ENCODE data around the gene FAM110A. TPM values are rescaled to one million over a fixed set of nuclear protein-coding genes. Genes with fewer than 3 reads are reported as not detected.

Gene FAM110A
- total and polyA plus RNA-seq, 2 experiments from 2014 or later, result 30.2 to 34.4 TPM

DNA sequence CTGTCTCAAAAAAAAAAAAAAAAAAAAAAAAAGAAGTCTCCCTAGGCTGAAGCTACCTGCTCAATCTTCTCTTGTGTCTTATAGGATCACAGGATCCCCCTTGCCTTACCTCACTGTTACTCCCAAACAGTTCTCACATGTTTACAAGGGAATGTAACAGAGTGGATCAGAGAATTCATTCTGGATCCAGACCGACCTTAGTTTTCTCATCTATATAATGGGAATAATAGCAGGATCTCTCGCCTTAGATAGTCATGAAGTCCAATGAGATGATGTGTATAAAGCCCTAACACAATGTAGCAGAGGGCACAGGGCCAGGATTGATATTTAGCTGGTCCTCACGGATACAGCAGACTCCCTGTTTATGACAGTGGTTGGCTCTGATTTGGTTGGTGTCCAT lies 2.3 kb upstream of the FAM110A start:
- Histone ChIP-seq H3K27me3 (no peaks in the 10 kb centered on the region), H3K4me3 (no peak overlapping the region), H3K9me3 (ENCODE audit: low read depth) (no peaks in the 10 kb centered on the region), H3K36me3 (no peaks in the 10 kb centered on the region), H3K4me1 (ENCODE audit: low read depth) (peaks cover 34% of the 10 kb centered on the region), H3K27ac (no peak overlapping the region)
- TF ChIP-seq, protein P1, sequence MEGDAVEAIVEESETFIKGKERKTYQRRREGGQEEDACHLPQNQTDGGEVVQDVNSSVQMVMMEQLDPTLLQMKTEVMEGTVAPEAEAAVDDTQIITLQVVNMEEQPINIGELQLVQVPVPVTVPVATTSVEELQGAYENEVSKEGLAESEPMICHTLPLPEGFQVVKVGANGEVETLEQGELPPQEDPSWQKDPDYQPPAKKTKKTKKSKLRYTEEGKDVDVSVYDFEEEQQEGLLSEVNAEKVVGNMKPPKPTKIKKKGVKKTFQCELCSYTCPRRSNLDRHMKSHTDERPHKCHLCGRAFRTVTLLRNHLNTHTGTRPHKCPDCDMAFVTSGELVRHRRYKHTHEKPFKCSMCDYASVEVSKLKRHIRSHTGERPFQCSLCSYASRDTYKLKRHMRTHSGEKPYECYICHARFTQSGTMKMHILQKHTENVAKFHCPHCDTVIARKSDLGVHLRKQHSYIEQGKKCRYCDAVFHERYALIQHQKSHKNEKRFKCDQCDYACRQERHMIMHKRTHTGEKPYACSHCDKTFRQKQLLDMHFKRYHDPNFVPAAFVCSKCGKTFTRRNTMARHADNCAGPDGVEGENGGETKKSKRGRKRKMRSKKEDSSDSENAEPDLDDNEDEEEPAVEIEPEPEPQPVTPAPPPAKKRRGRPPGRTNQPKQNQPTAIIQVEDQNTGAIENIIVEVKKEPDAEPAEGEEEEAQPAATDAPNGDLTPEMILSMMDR (IDR thresholded peaks at IDR 0.05; ENCODE audit: low read depth, low read length), result no peak
- DNase-seq (ENCODE audit: low read depth in 1 of 2, low spot score in 1 of 2), result no peak

DNA sequence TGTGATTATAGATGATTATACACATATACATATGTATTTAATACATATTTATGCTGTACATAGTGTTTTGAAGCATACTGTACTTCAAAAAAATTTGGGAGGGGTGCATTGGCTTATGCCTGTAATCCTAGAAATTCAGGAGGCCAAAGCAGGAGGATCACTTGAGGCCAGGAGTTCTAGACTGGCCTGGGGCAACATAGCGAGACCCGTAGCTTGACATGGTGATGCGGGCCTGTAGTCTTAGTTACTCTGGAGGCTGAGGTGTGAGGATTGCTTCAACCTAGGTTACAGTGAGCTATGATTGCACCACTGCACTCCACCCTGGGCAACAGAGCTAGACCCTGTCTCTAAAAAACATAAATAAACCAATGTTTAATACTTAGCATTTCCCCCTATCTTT lies 1.6 kb upstream of the FAM110A start:
- no peaks in the 10 kb centered on the region for H3K9me3 ChIP-seq (ENCODE audit: low read depth)
- peaks cover 34% of the 10 kb centered on the region for H3K4me1 ChIP-seq (ENCODE audit: low read depth)
- H3K4me3 ChIP-seq, result no peak overlapping the region
- no peaks in the 10 kb centered on the region for H3K27me3 ChIP-seq
- DNase-seq (ENCODE audit: low read depth in 1 of 2, low spot score in 1 of 2), result no peak
- H3K27ac ChIP-seq, result no peak overlapping the region
- H3K36me3 ChIP-seq, result no peaks in the 10 kb centered on the region
- TF ChIP-seq, protein P1 (IDR thresholded peaks at IDR 0.05; ENCODE audit: low read depth, low read length), result no peak

DNA sequence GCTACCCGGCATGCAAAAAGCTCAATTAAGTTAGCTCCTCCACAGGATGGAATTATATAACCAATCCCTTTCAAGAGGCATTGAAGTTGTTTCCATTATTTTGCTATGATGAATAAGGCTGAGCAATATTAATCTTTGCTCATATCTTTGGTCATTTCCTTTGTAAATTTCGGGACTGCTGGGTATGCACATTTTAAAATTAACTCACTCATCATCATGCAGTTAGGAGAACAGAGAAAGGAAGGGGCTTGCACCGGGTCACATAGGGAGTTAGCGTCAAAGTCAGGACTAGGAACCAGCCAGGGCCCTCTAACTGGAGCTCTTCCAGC lies 430 bp upstream of the FAM110A start:
- no peaks in the 10 kb centered on the region for H3K27me3 ChIP-seq
- H3K36me3 ChIP-seq, result no peaks in the 10 kb centered on the region
- no peak overlapping the region for H3K4me3 ChIP-seq
- no peak for DNase-seq (ENCODE audit: low read depth in 1 of 2, low spot score in 1 of 2)
- H3K27ac ChIP-seq, result no peak overlapping the region
- no peaks in the 10 kb centered on the region for H3K9me3 ChIP-seq (ENCODE audit: low read depth)
- peaks cover 34% of the 10 kb centered on the region for H3K4me1 ChIP-seq (ENCODE audit: low read depth)
- TF ChIP-seq, protein P1 (IDR thresholded peaks at IDR 0.05; ENCODE audit: low read depth, low read length), result no peak

DNA sequence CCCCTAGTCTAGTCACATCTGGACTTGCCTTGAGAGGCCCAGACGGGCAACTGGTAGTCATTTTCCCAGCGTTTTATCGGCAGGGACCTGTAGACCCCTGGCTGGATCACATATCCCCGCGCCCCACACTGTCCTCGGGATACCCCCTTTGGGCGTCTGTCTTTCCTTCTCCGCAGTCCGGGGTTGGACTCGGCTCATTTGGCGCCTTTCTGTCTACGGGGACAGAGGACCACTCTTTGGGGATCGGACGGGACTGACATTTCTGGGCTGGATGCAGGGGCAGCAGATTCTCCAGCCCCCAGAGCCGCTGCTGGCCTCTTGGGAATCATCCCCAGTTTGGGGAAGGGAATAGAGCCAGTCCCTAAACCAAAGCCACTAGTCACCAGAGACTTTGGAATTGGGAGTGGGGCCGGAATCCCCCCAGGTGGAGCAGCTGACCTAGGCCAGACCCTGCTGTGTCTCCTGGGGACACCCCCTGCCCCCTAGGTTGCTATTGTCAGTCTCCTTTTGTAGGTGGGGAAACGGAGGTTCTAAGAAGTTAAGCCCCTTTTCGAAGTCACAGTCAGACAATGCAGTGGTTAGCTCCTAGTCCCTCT lies 734 bp downstream of the FAM110A start:
- Histone ChIP-seq H3K4me3 (peak overlapping the region; percentile 86), H3K27me3 (no peaks in the 10 kb centered on the region)
- TF ChIP-seq, protein P1 (IDR thresholded peaks at IDR 0.05; ENCODE audit: low read depth, low read length), result no peak

DNA sequence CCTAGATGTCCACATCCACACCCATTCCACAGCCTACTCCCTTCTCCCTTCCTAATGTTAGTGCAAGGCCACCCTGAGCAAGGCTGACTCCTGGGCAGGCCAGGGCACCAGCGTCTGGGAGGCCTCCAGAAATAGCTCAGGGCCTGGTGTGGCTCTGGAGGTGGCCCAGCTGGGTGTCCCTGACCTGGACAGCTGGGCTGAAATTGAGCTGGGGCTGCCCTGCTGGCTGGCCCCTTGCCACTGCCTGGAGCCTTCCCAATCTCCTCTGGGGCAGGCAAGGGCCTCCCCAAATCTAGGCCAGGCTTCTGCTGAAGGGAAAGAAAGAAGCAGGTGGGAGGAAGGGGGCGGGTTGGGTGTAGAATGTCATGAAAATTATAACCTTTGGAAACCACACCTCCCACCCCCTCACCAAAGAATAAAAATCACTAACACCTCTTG lies 2.1 kb downstream of the FAM110A start:
- no peaks in the 10 kb centered on the region for H3K27me3 ChIP-seq
- H3K4me1 ChIP-seq (ENCODE audit: low read depth), result peaks cover 21% of the 10 kb centered on the region
- DNase-seq (ENCODE audit: low read depth in 1 of 2, low spot score in 1 of 2), result peak in 1 of 2 donors; percentile 63
- H3K36me3 ChIP-seq, result no peaks in the 10 kb centered on the region
- H3K9me3 ChIP-seq (ENCODE audit: low read depth), result no peaks in the 10 kb centered on the region
- no peak overlapping the region for H3K4me3 ChIP-seq
- TF ChIP-seq, protein P1 (IDR thresholded peaks at IDR 0.05; ENCODE audit: low read depth, low read length), result no peak
- peak overlapping the region; percentile 72 for H3K27ac ChIP-seq

More for the DNA sequence above, 734 bp downstream of the FAM110A start:
- Histone ChIP-seq H3K36me3 (no peaks in the 10 kb centered on the region), H3K4me1 (ENCODE audit: low read depth) (peaks cover 28% of the 10 kb centered on the region), H3K27ac (no peak overlapping the region), H3K9me3 (ENCODE audit: low read depth) (no peaks in the 10 kb centered on the region)
- no peak for DNase-seq (ENCODE audit: low read depth in 1 of 2, low spot score in 1 of 2)
